ENCODE data around the gene DNAH14. TPM values are rescaled to one million over a fixed set of nuclear protein-coding genes. Genes with fewer than 3 reads are reported as not detected.

DNAH14 gene
- total RNA-seq, 1 experiment from 2014 or later: 69.7 TPM

- no peaks in the 10 kb centered on the region for H3K9me3 Mint-ChIP-seq (ENCODE audit: unreplicated experiment)
- H3K4me3 Mint-ChIP-seq (ENCODE audit: unreplicated experiment): no peak overlapping the region
- DNase-seq (ENCODE audit: unreplicated experiment): no peak
- H3K27ac Mint-ChIP-seq (ENCODE audit: low read depth, unreplicated experiment): no peak overlapping the region
- BruUV-seq (replicated peaks): no TSS peak
- intact Hi-C loops (cut with micrococcal nuclease): no loop called here
- POLR2A ChIA-PET: no interaction called here
- no peaks in the 10 kb centered on the region for H3K27me3 Mint-ChIP-seq (ENCODE audit: insufficient read depth, unreplicated experiment)
- CTCF ChIA-PET: interaction anchor here (0.6 to 0.9 kb wide), 2 partner anchors 9 to 445 kb away, joined by 3 to 4 read pairs; no protein-coding TSS in a partner anchor
- TF ChIP-seq CTCF (IDR thresholded peaks at IDR 0.05; ENCODE audit: unreplicated experiment): no peak
- H3K36me3 Mint-ChIP-seq (ENCODE audit: insufficient read depth, unreplicated experiment): no peaks in the 10 kb centered on the region
- H3K4me1 Mint-ChIP-seq (ENCODE audit: insufficient read depth, unreplicated experiment): no peaks in the 10 kb centered on the region
These were observed 436.5 kb downstream of the DNAH14 start for GRCh38 chr1:225366018-225366417.

GRCh38 chr1:225366552-225366951 is 437.1 kb downstream of the DNAH14 start:
- H3K27ac Mint-ChIP-seq (ENCODE audit: low read depth, unreplicated experiment): no peak overlapping the region
- DNase-seq (ENCODE audit: unreplicated experiment): no peak
- BruUV-seq (replicated peaks): no TSS peak
- H3K36me3 Mint-ChIP-seq (ENCODE audit: insufficient read depth, unreplicated experiment): no peaks in the 10 kb centered on the region
- no peak for TF ChIP-seq CTCF (IDR thresholded peaks at IDR 0.05; ENCODE audit: unreplicated experiment)
- ChIA-PET POLR2A (interaction anchor here (2.2 kb wide), 1 partner anchor 10 kb away, joined by 5 read pairs; no protein-coding TSS in a partner anchor), CTCF (interaction anchor here (0.6 to 0.9 kb wide), 3 partner anchors 8 to 445 kb away, joined by 3 to 4 read pairs (median 4); no protein-coding TSS in a partner anchor)
- no peaks in the 10 kb centered on the region for H3K27me3 Mint-ChIP-seq (ENCODE audit: insufficient read depth, unreplicated experiment)
- intact Hi-C loops (cut with micrococcal nuclease): no loop called here
- no peaks in the 10 kb centered on the region for H3K4me1 Mint-ChIP-seq (ENCODE audit: insufficient read depth, unreplicated experiment)
- no peak overlapping the region for H3K4me3 Mint-ChIP-seq (ENCODE audit: unreplicated experiment)
- H3K9me3 Mint-ChIP-seq (ENCODE audit: unreplicated experiment): no peaks in the 10 kb centered on the region

DNA sequence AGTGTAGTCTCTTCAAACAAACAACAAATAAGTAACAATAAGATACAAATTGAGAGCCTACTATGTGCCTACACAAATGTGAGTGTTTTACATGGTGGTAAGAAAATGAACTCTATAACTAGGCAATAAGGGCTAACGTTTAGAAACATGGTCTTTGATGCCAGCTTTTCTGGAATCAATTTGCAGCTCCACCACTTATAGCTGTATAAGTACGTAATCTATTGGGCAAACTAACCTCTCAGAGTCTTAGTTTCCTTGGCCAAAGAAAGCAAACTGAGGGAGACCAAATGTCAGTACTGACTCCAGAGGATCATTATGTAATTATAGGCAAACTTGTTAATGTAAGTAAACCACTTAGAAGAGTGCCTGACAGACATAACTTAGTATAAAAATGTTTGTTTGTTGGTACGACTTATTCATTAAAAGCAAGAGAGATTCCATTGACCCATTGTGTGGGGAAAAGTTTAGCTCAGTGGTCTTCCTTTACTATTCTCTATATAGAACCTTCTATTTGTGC is 438.6 kb downstream of the DNAH14 start:
- H3K27ac Mint-ChIP-seq (ENCODE audit: low read depth, unreplicated experiment): no peak overlapping the region
- H3K36me3 Mint-ChIP-seq (ENCODE audit: insufficient read depth, unreplicated experiment): no peaks in the 10 kb centered on the region
- H3K9me3 Mint-ChIP-seq (ENCODE audit: unreplicated experiment): no peaks in the 10 kb centered on the region
- no peaks in the 10 kb centered on the region for H3K4me1 Mint-ChIP-seq (ENCODE audit: insufficient read depth, unreplicated experiment)
- H3K27me3 Mint-ChIP-seq (ENCODE audit: insufficient read depth, unreplicated experiment): no peaks in the 10 kb centered on the region
- POLR2A ChIA-PET: interaction anchor here (2.2 kb wide), 1 partner anchor 11 kb away, joined by 5 read pairs; no protein-coding TSS in a partner anchor
- BruUV-seq (replicated peaks): no TSS peak
- no peak for TF ChIP-seq CTCF (IDR thresholded peaks at IDR 0.05; ENCODE audit: unreplicated experiment)
- DNase-seq (ENCODE audit: unreplicated experiment): no peak
- CTCF ChIA-PET: interaction anchor here (0.7 to 2.2 kb wide), 2 partner anchors 49 to 516 kb away, joined by 4 to 12 read pairs; no protein-coding TSS in a partner anchor
- intact Hi-C loops (cut with micrococcal nuclease): no loop called here
- H3K4me3 Mint-ChIP-seq (ENCODE audit: unreplicated experiment): no peak overlapping the region

- H3K36me3 Mint-ChIP-seq (ENCODE audit: insufficient read depth, unreplicated experiment): no peaks in the 10 kb centered on the region
- no peaks in the 10 kb centered on the region for H3K9me3 Mint-ChIP-seq (ENCODE audit: unreplicated experiment)
- no peak overlapping the region for H3K27ac Mint-ChIP-seq (ENCODE audit: low read depth, unreplicated experiment)
- H3K4me3 Mint-ChIP-seq (ENCODE audit: unreplicated experiment): no peak overlapping the region
- DNase-seq (ENCODE audit: unreplicated experiment): no peak
- ChIA-PET POLR2A (no interaction called here), CTCF (no interaction called here)
- H3K27me3 Mint-ChIP-seq (ENCODE audit: insufficient read depth, unreplicated experiment): no peaks in the 10 kb centered on the region
- no peak for TF ChIP-seq CTCF (IDR thresholded peaks at IDR 0.05; ENCODE audit: unreplicated experiment)
- no peaks in the 10 kb centered on the region for H3K4me1 Mint-ChIP-seq (ENCODE audit: insufficient read depth, unreplicated experiment)
- intact Hi-C loops (cut with micrococcal nuclease): no loop called here
- no TSS peak for BruUV-seq (replicated peaks)
These were observed 442.0 kb downstream of the DNAH14 start for GRCh38 chr1:225371366-225372010.
